Astrocyte of the cerebellum (primary cell): ENCODE results near the gene RAI2.

Source experiments
- DNase-seq: peaks from one replicate; pipeline ENCODE4 v3.0.0-alpha.2; 2011; ENCODE audit warnings: low read depth
- H3K4me3 ChIP-seq: 2 replicates; pipeline ENCODE4 v1.5.1; 2011; ENCODE audit warnings: mild to moderate bottlenecking, low read depth, low read length, moderate library complexity
- CTCF ChIP-seq: IDR thresholded peaks from 2 replicates; pipeline ENCODE4 v1.5.1; 2012; ENCODE audit warnings: low read length, low read depth, moderate library complexity, mild to moderate bottlenecking; ENCODE audit errors: missing control alignments
- in situ Hi-C: cut with HindIII; loops from 2 replicates; pipeline ENCODE4 v1.10.0; 2017; ENCODE audit warnings: low sequenced_read_pairs

The RAI2 gene

DNA sequence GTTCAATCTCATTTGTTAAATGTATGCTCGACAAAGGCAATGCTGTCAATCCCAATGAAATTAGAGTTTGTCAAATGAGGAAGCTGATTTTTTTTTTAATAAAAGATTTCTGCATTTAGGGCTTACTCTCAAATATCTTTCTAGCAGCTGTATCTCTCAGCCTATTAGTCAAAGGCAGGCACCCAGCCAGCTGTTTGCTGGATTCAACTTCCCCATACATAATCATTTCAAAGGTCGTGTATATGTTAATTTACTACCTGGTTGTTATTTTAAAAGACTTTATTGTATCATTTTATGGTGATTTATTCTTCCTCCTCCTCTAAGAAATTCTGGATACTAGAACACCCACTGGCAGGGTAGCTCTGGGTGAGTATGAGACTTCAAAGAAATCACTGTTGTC lies 27.1 kb downstream of the RAI2 start:
- H3K4me3 ChIP-seq, result no peak overlapping the region
- DNase-seq, result no peak
- in situ Hi-C loops, result no loop called here
- no peak for TF ChIP-seq CTCF

GRCh38 chrX:17831255-17831654 lies 29.8 kb downstream of the RAI2 start:
- TF ChIP-seq CTCF, result no peak
- no peak for DNase-seq
- H3K4me3 ChIP-seq, result no peak overlapping the region
- in situ Hi-C loops, result no loop called here

- no peak overlapping the region for H3K4me3 ChIP-seq
- no peak for DNase-seq
- TF ChIP-seq CTCF, result no peak
- in situ Hi-C loops, result no loop called here
Observed at GRCh38 chrX:17830211-17830610, 30.9 kb downstream of the RAI2 start.

DNA sequence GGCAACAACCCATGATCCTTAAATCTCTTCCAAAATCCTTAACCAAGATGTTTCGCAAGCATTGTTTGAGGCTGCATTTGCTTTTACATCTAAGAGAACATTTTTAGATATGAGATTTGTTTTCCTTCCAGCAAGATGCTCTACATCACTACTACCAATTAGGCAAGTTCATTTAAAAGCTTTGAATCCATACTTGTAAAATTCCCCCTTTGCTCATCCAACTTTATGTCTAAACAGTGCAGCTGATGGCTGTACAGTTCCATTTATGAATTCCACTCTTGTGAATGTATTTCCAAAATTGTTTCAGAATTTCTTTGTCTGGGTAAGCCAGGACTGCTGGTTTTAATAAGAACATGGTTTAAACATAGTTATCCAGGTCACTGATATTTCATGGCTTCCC lies 31.5 kb downstream of the RAI2 start:
- no peak overlapping the region for H3K4me3 ChIP-seq
- TF ChIP-seq CTCF, result no peak
- in situ Hi-C loops, result no loop called here
- no peak for DNase-seq

DNA sequence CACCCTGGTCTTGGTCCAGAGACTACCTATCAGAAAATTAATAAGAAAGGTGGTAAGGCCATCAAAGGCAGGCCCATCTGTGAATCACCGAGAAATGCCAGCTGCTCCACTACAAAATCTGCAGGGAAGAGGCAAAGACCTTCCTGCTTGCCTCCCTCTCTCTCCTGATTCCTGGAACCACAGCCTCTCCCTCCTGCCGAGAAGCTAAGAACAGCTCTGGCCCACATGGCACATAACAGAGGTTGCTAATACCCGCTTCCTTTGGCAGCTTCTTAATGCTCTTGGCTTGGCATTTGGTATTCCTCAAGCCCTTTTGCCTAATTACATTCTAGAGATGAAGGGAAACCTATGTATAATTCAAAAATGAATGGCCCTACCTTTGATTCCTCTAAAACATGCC lies 32.9 kb downstream of the RAI2 start:
- no peak for DNase-seq
- in situ Hi-C loops, result no loop called here
- no peak for TF ChIP-seq CTCF
- H3K4me3 ChIP-seq, result no peak overlapping the region

DNA sequence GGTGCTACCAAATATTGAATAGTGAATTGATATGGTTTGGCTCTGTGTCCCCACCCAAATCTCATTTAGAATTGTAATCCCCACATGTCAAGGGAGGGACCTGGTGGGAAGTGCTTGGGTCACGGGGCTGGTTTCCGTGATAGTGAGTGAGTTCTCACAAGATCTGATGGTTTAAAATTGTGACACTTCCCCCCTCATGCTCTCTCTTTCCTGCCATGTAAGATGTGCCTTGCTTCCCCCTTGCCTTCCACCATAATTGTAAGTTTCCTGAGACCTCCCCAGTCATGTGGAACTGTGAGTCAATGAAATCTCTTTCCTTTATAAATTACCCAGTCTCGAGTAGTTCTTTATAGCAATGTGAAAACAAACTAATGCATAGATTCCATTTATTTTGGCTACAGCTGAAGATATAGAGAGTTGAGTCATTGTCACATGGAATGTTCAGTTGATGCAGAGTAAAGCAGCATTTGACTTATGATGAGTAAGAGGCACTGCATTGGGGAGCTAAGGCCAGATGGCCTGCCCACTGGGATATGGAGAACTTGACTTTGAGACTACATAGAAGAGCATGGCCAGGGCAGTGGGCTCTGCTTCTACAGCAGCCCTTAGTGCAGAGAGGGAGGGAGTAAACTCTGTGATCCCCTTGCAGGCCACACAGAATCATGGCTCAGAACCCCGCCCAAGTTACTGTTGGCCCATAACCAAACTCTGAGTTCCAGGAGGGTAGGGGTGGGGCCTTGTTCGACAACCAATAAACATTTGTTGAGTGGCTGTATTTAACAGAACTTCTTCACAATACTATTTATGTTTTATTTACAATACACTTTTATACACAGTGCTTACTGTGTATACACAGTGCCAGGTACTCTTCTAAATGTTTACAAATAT lies 34.2 kb downstream of the RAI2 start:
- no peak for TF ChIP-seq CTCF
- in situ Hi-C loops, result no loop called here
- DNase-seq, result no peak
- no peak overlapping the region for H3K4me3 ChIP-seq
